ELF-1 (cell line): ENCODE data around the gene SLC19A1.

Source experiments
- DNase-seq: peaks from one replicate; pipeline ENCODE4 v3.0.0-alpha.2; 2016; ENCODE audit warnings: low read depth, low spot score

Gene SLC19A1

GRCh38 chr21:45455674-45456583 lies 86.3 kb downstream of the SLC19A1 start:
- DNase-seq = no peak

- no peak for DNase-seq
These were observed 87.1 kb downstream of the SLC19A1 start for GRCh38 chr21:45454926-45455673.

DNA sequence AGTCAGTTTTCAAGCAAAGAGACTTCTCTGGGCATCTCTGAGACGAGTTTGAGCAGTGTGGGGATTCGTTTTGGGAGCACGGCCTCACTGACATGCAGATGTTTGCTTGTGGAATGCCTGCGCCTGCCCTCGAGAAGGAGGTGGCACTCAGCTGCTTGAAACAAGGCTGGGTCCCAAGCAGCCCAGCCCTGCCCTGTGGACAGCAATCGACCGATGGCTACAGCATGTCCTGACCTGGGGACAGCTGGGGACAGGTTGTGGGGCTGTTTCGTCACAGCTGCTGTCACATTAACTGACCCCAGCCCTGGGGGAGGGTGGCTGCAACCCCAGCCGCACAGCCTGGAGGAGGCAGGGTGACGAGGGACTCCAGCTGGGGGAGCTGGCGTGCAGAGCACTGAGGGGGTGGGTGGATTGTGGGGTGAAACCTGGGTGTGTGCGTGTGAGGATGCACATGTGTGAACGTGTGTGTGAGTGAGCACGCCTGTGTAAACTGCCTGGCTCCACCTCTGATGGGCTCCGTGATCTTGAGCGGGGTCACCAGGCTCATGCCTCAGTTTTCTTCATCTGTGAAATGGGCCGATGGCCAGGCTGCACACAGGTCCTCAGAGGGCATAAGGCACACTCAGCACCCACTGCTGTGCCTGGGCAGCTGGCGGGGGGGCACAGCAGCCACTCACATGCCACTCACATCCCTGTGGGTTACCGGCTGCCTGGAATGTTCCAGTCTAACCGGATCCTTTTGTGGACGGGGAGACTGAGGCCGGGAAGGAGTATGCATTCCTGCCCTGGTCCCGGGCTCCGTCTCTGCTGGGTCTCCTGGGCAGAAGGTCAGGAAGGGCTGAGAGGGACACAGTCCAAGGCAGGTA lies 87.9 kb downstream of the SLC19A1 start:
- DNase-seq = no peak

DNA sequence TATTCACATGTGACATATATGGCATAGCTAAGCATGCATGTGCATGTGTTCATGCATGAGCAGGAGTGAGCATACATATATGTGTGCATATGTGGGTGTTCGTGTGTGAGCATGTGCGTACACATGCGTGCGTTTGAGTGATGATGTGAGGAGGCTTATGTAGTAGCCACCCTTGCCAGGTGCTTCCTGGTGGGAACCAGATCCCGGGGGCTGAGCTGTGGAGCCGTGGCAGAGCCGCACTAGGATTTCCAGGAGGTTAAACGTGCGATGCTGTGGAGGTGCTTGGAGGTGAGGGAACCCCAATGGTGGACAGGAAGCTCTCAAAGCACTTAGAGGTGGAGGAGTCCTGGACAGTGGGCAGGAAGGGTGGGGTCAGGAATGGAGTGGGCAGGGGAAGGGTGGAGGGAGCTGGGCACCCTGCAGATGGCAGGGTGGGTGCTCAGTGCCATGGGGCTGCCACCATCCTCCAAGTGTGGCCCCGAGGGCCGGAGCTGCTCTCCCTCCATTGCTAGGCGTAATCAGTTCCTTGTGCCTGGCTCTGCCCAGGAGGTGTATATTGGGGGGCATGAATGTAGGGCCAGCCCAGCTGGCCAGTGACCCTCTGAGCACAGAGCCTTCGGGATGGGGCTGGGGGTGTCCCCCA lies 88.8 kb downstream of the SLC19A1 start:
- no peak for DNase-seq

GRCh38 chr21:45452696-45453307 lies 89.4 kb downstream of the SLC19A1 start:
- DNase-seq = no peak

GRCh38 chr21:45451771-45452182 lies 90.5 kb downstream of the SLC19A1 start:
- DNase-seq = no peak

DNA sequence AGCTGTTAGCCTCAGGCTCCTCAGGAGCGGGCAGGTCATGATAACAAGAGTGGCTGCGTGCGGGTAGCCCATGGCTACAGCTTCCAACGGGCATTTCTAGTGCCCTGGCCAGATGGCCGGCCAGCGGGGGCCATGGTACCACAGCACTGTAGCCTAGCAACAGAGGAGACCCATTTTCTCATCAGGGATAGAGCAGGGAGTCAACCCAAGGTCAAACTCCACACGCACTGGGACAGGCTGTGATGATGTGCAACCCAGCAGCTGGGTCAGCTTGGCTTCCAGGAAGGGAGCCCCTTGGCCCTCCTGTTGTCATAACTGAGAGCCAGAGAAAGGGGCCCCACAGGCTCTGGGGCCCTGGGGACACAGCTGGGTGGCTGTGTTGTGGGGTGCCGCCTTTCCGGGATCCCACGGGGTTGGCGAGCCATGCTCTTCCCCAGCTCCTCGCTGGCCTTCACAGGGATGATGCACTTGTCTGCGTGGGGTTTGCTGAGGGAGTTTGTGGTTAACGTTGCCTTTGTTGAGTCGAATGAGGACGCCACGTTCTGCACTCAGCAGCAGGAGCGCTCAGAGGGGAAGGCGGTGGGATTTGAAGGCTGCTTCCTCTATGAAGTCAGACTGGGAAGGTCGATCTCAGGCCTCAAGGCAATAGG lies 91.0 kb downstream of the SLC19A1 start:
- DNase-seq = no peak

- DNase-seq = no peak
These were observed 91.7 kb downstream of the SLC19A1 start for GRCh38 chr21:45450423-45451090.

GRCh38 chr21:45449658-45450422 lies 92.4 kb downstream of the SLC19A1 start:
- no peak for DNase-seq

GRCh38 chr21:45448810-45449657 lies 93.2 kb downstream of the SLC19A1 start:
- DNase-seq = no peak

GRCh38 chr21:45448283-45448809 lies 93.9 kb downstream of the SLC19A1 start:
- no peak for DNase-seq
